HG03571 (cell line): Measurements from ENCODE around the gene CAMSAP1.

Source experiments
- ATAC-seq: cut with Tn5 transposase; IDR thresholded peaks from one replicate; pipeline ENCODE4 v1.9.1; 2021; ENCODE audit not compliant: unreplicated experiment

The CAMSAP1 gene

GRCh38 chr9:135941288-135941995 lies 34.1 kb upstream of the CAMSAP1 start:
- no peak for ATAC-seq

- no peak for ATAC-seq
Measured at GRCh38 chr9:135939351-135940265, 32.3 kb upstream of the CAMSAP1 start.

DNA sequence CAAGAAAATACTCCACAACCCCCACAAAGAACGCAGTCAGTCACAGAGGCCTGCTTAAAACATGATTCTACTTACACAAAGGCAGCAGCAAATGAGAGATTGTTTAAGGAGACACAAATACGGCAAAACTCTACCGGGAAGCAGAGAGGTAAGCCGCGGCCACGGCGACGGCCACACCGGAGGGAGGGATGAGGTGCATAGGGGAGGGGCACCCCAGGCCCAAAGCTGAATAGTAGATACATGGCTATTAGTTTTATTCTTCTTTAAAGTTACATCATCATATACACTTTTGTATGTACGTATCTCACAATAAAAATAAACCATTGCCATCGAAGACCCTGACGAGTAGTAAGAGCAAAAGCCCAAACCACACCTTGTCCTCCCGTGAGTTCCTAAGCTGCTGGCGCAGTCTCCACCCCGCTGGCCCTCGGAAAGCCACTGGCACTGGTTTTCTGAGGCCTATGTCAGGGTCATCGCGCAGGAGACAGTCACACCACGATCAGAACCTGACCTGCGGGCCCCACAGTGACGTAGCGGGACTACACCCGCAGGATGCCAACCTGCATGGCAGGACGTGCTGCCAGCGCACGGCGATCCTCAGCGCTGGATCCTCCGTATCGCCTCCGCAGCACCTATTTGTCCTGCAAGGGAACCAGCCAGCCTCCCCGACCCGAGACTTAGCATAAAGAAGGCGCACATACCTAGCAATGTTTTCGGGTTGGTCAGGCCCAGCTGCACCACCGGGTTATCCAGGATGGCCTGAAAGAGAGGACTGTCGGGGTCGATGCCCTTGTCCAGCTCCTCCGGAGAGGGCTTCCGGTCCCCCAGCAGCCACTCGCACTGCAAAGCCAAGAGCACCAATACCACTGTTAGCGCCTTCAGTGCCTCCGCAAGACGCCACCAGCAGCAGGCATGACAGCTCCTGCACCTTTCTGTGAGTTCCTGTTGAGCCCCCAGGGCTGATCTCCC lies 30.5 kb upstream of the CAMSAP1 start:
- no peak for ATAC-seq

GRCh38 chr9:135933114-135933513 lies 25.8 kb upstream of the CAMSAP1 start:
- no peak for ATAC-seq

DNA sequence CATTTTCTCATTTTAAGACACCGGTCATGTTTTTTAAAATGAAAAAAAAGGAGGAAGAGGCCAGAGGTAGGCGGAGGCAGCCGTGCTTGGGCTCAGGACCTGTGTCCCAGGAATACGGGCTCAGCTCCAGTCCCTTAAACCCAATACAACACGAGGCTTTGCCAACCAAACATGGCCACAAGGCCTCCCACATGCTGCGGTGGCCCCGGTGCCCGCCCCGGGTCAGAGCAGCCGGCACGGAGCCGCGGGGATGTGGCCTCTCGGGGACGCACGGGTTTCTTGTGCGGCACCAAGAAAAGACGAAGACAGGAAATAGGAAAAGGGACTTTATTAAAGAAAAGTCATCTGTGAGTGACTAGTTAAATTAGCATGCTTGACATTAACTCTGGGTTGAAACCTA lies 25.3 kb upstream of the CAMSAP1 start:
- no peak for ATAC-seq

- ATAC-seq = no peak
Measured at GRCh38 chr9:135931349-135931820, 24.0 kb upstream of the CAMSAP1 start.

DNA sequence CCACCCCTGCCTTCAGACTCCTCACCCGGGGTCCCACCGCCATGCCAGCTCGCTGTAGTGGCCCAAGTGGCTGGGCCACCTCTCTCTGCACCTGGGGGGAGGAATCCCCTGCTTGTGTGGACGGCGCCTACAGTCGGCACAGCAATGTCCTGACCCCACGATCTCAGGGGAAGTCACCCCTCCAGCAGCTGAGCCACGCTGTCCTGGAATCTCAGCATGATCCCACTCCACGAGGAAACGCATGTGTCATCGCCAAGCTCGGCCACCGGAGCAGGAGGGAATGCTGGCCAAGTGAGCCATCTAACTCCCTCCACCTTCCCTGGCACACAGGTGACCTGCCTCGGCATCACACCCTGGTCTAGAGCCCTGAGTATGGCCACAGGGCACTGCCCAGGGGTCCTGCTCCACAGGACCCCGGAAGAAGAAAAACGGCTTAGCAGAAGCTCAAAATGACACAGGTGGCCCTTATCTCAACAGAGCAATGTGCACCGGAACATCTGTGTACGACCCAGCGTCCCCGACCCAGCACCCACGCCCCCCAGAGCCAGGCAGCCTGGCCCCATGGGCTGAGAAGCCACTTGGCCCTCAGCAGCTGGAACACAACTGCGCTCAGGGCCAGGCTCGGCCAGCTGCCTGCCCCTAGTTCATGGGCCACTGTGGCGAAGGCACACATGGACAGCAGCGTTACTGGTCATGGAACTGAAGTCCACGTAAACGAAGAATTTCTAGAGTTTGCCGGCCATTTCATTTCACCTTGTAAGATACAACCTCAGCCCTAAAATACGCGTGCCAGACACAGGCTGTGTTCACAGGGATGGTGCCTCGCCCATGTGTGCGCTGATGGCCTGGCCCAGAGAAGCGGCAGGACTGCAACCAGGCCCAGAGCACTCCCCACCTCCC lies 23.4 kb upstream of the CAMSAP1 start:
- ATAC-seq = no peak

DNA sequence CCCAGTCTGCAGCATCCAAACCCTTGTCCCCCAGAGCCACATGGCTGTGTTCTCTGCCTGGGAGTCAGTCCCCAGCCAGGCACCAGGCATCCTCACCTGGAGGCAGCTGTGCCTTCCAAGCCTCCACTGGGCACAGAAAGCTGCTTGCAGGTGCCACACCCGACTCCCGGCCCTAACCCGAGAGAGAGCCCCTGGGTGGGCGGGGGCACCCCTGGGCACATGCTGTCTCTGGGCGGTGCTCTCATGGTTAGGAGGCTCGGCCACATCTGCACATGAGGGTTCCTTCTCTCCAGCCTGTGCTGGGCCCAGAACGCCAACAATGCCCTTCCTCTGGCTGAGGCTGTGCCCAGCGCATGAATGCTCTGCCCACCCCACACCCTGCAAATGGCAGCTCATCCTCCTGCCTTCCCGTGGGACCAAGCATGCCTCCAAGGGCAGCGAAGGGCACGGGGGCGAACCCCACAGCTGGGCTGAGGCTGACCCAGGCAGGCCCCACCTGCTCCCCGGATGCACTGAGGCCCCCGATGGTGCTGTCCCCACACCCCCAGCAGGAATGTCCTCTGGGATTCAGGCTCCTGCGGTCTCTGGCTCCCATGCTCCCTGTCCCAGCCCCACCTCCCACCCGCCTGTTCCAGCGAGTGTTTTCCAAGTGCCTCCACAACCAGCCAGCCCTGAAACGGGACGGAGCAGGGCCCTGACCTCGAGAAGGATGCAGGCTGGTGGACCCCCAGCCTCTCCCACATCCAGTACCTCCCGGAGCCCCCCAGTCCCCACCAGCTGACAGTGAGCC lies 22.5 kb upstream of the CAMSAP1 start:
- no peak for ATAC-seq

- ATAC-seq = no peak
Measured at GRCh38 chr9:135928731-135929655, 21.6 kb upstream of the CAMSAP1 start.

DNA sequence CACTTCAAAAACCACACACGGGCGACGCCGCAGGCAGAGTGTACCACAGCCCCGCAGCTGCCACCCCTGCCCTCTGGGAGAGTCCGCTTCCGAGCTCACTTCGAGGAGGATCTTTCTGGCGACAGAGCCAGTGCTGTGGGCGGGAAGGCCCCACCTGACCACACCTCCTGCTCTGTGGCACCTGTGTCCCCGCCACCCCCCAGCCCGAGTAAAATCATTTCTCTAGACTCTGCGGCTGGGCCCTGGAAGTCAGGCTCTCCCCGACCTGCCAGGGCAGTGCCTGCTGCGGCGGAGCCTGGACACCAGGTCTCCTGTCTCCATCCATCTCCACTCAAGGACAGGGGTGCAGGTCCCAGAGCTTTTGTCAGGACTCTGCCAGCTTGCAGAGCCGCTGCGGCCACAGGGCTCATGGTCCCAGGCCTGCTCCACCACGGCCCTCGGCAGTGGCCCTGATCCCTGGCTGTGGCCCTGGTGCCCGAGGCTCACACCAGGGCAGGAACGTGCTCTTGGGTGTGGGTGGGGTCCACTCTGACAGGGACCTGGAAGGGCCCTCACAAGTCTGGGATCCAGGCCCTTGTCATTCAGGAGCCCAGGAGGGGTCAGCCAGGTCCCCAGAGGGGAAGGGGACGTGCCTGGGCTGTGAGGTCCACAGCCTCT lies 20.9 kb upstream of the CAMSAP1 start:
- ATAC-seq = no peak

- ATAC-seq = no peak
Measured at GRCh38 chr9:135927195-135928013, 20.1 kb upstream of the CAMSAP1 start.

GRCh38 chr9:135926402-135927194 lies 19.3 kb upstream of the CAMSAP1 start:
- no peak for ATAC-seq

GRCh38 chr9:135925496-135926133 lies 18.3 kb upstream of the CAMSAP1 start:
- ATAC-seq = no peak

DNA sequence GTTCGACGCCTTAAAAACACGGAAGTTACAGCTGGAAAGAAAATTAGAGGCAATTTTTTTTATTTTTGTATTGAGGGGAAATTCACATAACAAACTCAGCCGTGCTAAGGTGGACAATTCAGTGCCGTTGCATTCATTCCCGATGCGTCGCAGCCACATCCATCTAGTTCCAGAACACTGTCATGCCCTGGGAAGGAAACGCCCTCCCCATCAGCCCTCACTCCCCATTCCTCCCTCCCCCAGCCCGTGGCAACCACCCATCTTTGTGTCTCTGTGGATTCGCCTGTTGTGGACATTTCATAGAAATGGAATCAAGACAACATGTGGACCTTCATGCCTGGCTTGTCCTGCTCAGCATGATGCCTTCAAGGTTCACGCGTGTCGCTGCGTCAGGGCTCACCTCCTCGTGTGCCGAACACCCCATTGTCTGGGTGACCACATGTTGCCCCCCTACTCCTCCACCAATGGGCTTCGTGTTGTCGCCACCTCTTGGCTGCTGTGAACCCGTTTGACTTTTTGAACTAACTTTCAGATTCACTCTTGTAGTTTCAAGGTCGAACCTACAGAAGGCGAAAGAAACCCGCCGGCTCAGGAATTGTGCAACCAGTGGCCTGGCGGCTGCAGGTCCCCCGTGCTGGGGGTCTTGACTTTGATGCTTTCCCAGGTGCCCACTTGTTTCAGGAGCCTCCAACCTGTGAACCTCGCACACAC lies 17.4 kb upstream of the CAMSAP1 start:
- ATAC-seq = no peak

DNA sequence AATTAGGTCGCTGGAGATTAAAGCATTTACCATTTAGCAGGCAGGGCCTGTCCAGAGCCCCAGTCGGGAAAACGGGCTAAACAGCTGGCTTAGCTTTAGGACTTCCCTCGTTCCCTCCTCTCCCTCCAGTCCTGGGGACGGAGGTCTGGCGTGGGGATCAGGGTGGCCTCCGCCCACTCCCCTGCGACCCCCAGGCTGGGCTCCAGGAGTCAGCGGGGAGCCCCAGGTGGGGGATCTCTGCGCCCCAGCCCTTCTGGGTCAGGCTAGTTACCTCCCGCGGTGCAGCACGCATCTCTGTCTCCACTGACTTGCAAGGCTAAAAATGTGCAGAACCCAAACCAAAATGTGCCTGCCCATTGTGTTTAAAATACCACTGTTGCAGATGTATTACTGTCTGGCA lies 16.2 kb upstream of the CAMSAP1 start:
- no peak for ATAC-seq
